Vagina (tissue), 2 donors: ENCODE measurements around the gene SLC36A3.

Experiments used
- POLR2A ChIP-seq, 2 donors: fragments of 450-650 bp; IDR thresholded peaks; one replicate each; pipeline ENCODE4 v1.6.1; 2017; ENCODE audit warnings: antibody characterized with exemption in 2 of 2, mild to moderate bottlenecking in 2 of 2, moderate library complexity in 2 of 2
- POLR2AphosphoS5 ChIP-seq, 2 donors: sonication (generic); formaldehyde crosslinking; IDR thresholded peaks; one replicate each; pipeline ENCODE4 v1.9.0; 2017; ENCODE audit warnings: antibody characterized with exemption in 2 of 2, mild to moderate bottlenecking in 2 of 2, low read depth in 1 of 2; ENCODE audit not compliant: insufficient read depth in 1 of 2

GRCh38 chr5:151315998-151316597, 12.5 kb upstream of the SLC36A3 start:
- TF ChIP-seq POLR2AphosphoS5 (IDR thresholded peaks at IDR 0.05; ENCODE audit: insufficient read depth in 1 of 2, low read depth in 1 of 2) (no peak), POLR2A (IDR thresholded peaks at IDR 0.05) (no peak)
